Activated CD4-positive, alpha-beta memory T cell treated with anti-CD3 and anti-CD28 coated beads for 36 hours (primary cell): ENCODE results near the gene MRPL54. TPM values are rescaled to one million over a fixed set of nuclear protein-coding genes. Genes with fewer than 3 reads are reported as not detected.
"Not testable (repeated sequence)": the region's sequence is repeated elsewhere in the genome, so short reads cannot be mapped to it uniquely, and the experiment has no call there.

ENCODE experiments used
- CTCF ChIA-PET: fragments of 350-600 bp; sonication (Branson Sonifier 250); formaldehyde crosslinking; loops from one replicate; lab custom pipeline; 2021; ENCODE audit warnings: antibody characterized with exemption, inconsistent platforms; lab: Charles Lee
- POLR2A ChIA-PET: fragments of 350-600 bp; sonication (Branson Sonifier 250); formaldehyde crosslinking; loops from one replicate; lab custom pipeline; 2021; ENCODE audit warnings: antibody characterized with exemption; lab: Charles Lee
- DNase-seq: peaks from one replicate; pipeline ENCODE4 v3.0.0-alpha.2; 2020
- H3K27ac Mint-ChIP-seq: one replicate; pipeline ENCODE4 v1.8.0; 2021; ENCODE audit warnings: mixed read lengths
- H3K27me3 Mint-ChIP-seq: one replicate; pipeline ENCODE4 v1.8.0; 2021; ENCODE audit warnings: mixed read lengths
- H3K36me3 Mint-ChIP-seq: one replicate; pipeline ENCODE4 v1.8.0; 2021; ENCODE audit warnings: mixed read lengths
- H3K4me1 Mint-ChIP-seq: one replicate; pipeline ENCODE4 v1.8.0; 2021; ENCODE audit warnings: low read depth, mixed read lengths
- H3K4me3 Mint-ChIP-seq: one replicate; pipeline ENCODE4 v1.8.0; 2021; ENCODE audit warnings: mild to moderate bottlenecking, mixed read lengths
- H3K9me3 Mint-ChIP-seq: one replicate; pipeline ENCODE4 v1.8.0; 2021; ENCODE audit warnings: mixed read lengths
- intact Hi-C: fragments of 100-400 bp; cut with micrococcal nuclease; formaldehyde crosslinking; loops from one replicate; pipeline ENCODE4 v1.15.1; 2023
- total RNA-seq, 2 experiments: library from RNA; stranded (reverse); gene quantifications; one replicate each; pipeline ENCODE4 v1.2.3, GENCODE V29; 2021

The MRPL54 gene
- total RNA-seq, 2 experiments from 2014 or later = 63.2 to 65.2 TPM

GRCh38 chr19:3746371-3747056 is 16.0 kb upstream of the MRPL54 start:
- Mint-ChIP-seq H3K27ac (no peak overlapping the region), H3K4me1 (no peaks in the 10 kb centered on the region), H3K27me3 (no peaks in the 10 kb centered on the region), H3K4me3 (no peak overlapping the region), H3K9me3 (no peaks in the 10 kb centered on the region), H3K36me3 (peaks cover 14% of the 10 kb centered on the region)
- POLR2A ChIA-PET = no interaction called here
- DNase-seq = no peak
- CTCF ChIA-PET = interaction anchor here (0.6 kb wide), 1 partner anchor 47 kb away, joined by 3 read pairs; no protein-coding TSS in a partner anchor
- intact Hi-C loops = no loop called here

- no peaks in the 10 kb centered on the region for H3K27me3 Mint-ChIP-seq
- ChIA-PET POLR2A (no interaction called here), CTCF (no interaction called here)
- no peaks in the 10 kb centered on the region for H3K4me1 Mint-ChIP-seq
- no peak for DNase-seq
- no peaks in the 10 kb centered on the region for H3K9me3 Mint-ChIP-seq
- H3K27ac Mint-ChIP-seq = no peak overlapping the region
- intact Hi-C loops = no loop called here
- H3K4me3 Mint-ChIP-seq = no peak overlapping the region
- H3K36me3 Mint-ChIP-seq = peaks cover 16% of the 10 kb centered on the region
These were observed 13.5 kb upstream of the MRPL54 start for GRCh38 chr19:3748965-3749364.

- Mint-ChIP-seq H3K27ac (no peak overlapping the region), H3K4me3 (no peak overlapping the region), H3K36me3 (peaks cover 21% of the 10 kb centered on the region), H3K9me3 (no peaks in the 10 kb centered on the region), H3K27me3 (no peaks in the 10 kb centered on the region), H3K4me1 (peaks cover 5% of the 10 kb centered on the region)
- ChIA-PET POLR2A (no interaction called here), CTCF (no interaction called here)
- intact Hi-C loops = no loop called here
- DNase-seq = no peak
These were observed 12.3 kb upstream of the MRPL54 start for GRCh38 chr19:3750211-3750610.

GRCh38 chr19:3751236-3751635 is 11.2 kb upstream of the MRPL54 start:
- CTCF ChIA-PET = no interaction called here
- no peak for DNase-seq
- Mint-ChIP-seq H3K4me1 (peaks cover 8% of the 10 kb centered on the region), H3K36me3 (peaks cover 24% of the 10 kb centered on the region), H3K27ac (no peak overlapping the region), H3K27me3 (no peaks in the 10 kb centered on the region), H3K9me3 (no peaks in the 10 kb centered on the region), H3K4me3 (no peak overlapping the region)
- intact Hi-C loops = no loop called here
- POLR2A ChIA-PET = no interaction called here

GRCh38 chr19:3752492-3752891 is 10.0 kb upstream of the MRPL54 start:
- Mint-ChIP-seq H3K27me3 (no peaks in the 10 kb centered on the region), H3K4me1 (peaks cover 11% of the 10 kb centered on the region), H3K27ac (no peak overlapping the region), H3K4me3 (no peak overlapping the region), H3K9me3 (no peaks in the 10 kb centered on the region), H3K36me3 (peaks cover 27% of the 10 kb centered on the region)
- DNase-seq = no peak
- intact Hi-C loops = no loop called here
- POLR2A ChIA-PET = no interaction called here
- CTCF ChIA-PET = no interaction called here

- no peak overlapping the region for H3K27ac Mint-ChIP-seq
- DNase-seq = no peak
- H3K4me3 Mint-ChIP-seq = no peak overlapping the region
- H3K4me1 Mint-ChIP-seq = peaks cover 12% of the 10 kb centered on the region
- no peaks in the 10 kb centered on the region for H3K27me3 Mint-ChIP-seq
- H3K9me3 Mint-ChIP-seq = no peaks in the 10 kb centered on the region
- intact Hi-C loops = no loop called here
- CTCF ChIA-PET = no interaction called here
- POLR2A ChIA-PET = interaction anchor here (1.0 kb wide), 1 partner anchor 9 kb away, joined by 3 read pairs; no protein-coding TSS in a partner anchor
- H3K36me3 Mint-ChIP-seq = peaks cover 31% of the 10 kb centered on the region
These were observed 8.7 kb upstream of the MRPL54 start for GRCh38 chr19:3753631-3754410.

- POLR2A ChIA-PET, DNase-seq, H3K4me3 Mint-ChIP-seq: not testable (repeated sequence)
These were observed 4.8 kb upstream of the MRPL54 start for GRCh38 chr19:3757705-3758104.

GRCh38 chr19:3758297-3758696 is 4.2 kb upstream of the MRPL54 start:
- Mint-ChIP-seq H3K4me1 (peaks cover 36% of the 10 kb centered on the region), H3K36me3 (peaks cover 29% of the 10 kb centered on the region)
- POLR2A ChIA-PET, H3K4me3 Mint-ChIP-seq, DNase-seq, H3K27me3 Mint-ChIP-seq, H3K27ac Mint-ChIP-seq, H3K9me3 Mint-ChIP-seq, intact Hi-C loops: not testable (repeated sequence)
- CTCF ChIA-PET = interaction anchor here (1.2 kb wide), 1 partner anchor 64 kb away, joined by 4 read pairs; no protein-coding TSS in a partner anchor

More at GRCh38 chr19:3757705-3758104, 4.8 kb upstream of the MRPL54 start:
- H3K27me3 Mint-ChIP-seq, intact Hi-C loops, H3K27ac Mint-ChIP-seq, H3K9me3 Mint-ChIP-seq: not testable (repeated sequence)
- Mint-ChIP-seq H3K36me3 (peaks cover 29% of the 10 kb centered on the region), H3K4me1 (peaks cover 30% of the 10 kb centered on the region)
- CTCF ChIA-PET = interaction anchor here (1.2 kb wide), 1 partner anchor 64 kb away, joined by 4 read pairs; no protein-coding TSS in a partner anchor

GRCh38 chr19:3759482-3760254 is 2.8 kb upstream of the MRPL54 start:
- peak overlapping the region; percentile 8 for H3K27ac Mint-ChIP-seq
- peaks cover 29% of the 10 kb centered on the region for H3K36me3 Mint-ChIP-seq
- DNase-seq = no peak
- POLR2A ChIA-PET = interaction anchor here (0.6 kb wide), 1 partner anchor 217 kb away, joined by 4 read pairs; no protein-coding TSS in a partner anchor
- H3K4me1 Mint-ChIP-seq = peaks cover 39% of the 10 kb centered on the region
- intact Hi-C loops = loop anchor here (5.0 kb wide), 2 partner anchors 213 to 308 kb away; partner anchors contain the start of genes DAPK3 and ZBTB7A
- H3K27me3 Mint-ChIP-seq = no peaks in the 10 kb centered on the region
- CTCF ChIA-PET = interaction anchor here (0.9 to 3.5 kb wide), 2 partner anchors 61 to 62 kb away, joined by 3 to 43 read pairs; no protein-coding TSS in a partner anchor
- H3K4me3 Mint-ChIP-seq = peak overlapping the region; percentile 99
- no peaks in the 10 kb centered on the region for H3K9me3 Mint-ChIP-seq

- ChIA-PET POLR2A (interaction anchor here (0.6 to 2.4 kb wide), 2 partner anchors 57 to 71 kb away, joined by 3 to 13 read pairs; no protein-coding TSS in a partner anchor), CTCF (interaction anchor here (0.6 to 3.5 kb wide), 5 partner anchors 39 to 69 kb away, joined by 3 to 43 read pairs (median 5); no protein-coding TSS in a partner anchor)
- H3K4me3 Mint-ChIP-seq = peak overlapping the region; percentile 99
- peak overlapping the region; percentile 96 for H3K27ac Mint-ChIP-seq
- peak; percentile 30 for DNase-seq
- H3K27me3 Mint-ChIP-seq = no peaks in the 10 kb centered on the region
- peaks cover 32% of the 10 kb centered on the region for H3K4me1 Mint-ChIP-seq
- no peaks in the 10 kb centered on the region for H3K9me3 Mint-ChIP-seq
- intact Hi-C loops = loop anchor here (1.0 to 5.0 kb wide), 3 partner anchors 61 to 306 kb away; partner anchors contain the start of genes DAPK3 and ZBTB7A
- peaks cover 22% of the 10 kb centered on the region for H3K36me3 Mint-ChIP-seq
These were observed 1.6 kb upstream of the MRPL54 start for GRCh38 chr19:3760871-3761361.
